ENCODE data around the gene GFRA1.

The GFRA1 gene

GRCh38 chr10:116024271-116024878, 248.6 kb downstream of the GFRA1 start:
- no peak for DNase-seq

GRCh38 chr10:116017405-116017804, 255.6 kb downstream of the GFRA1 start:
- no peak for DNase-seq

- no peak for DNase-seq
Observed at GRCh38 chr10:116015583-116016333, 257.2 kb downstream of the GFRA1 start.

- no peak for DNase-seq
Observed at GRCh38 chr10:116014871-116015582, 258.0 kb downstream of the GFRA1 start.

- DNase-seq: no peak
Observed at GRCh38 chr10:116014326-116014725, 258.7 kb downstream of the GFRA1 start.

GRCh38 chr10:116011929-116012328, 261.1 kb downstream of the GFRA1 start:
- DNase-seq: no peak

GRCh38 chr10:116007256-116007891, 265.6 kb downstream of the GFRA1 start:
- DNase-seq: no peak

Data from activated naive CD4-positive, alpha-beta T cell treated with Interleukin-2 at 50 U/mL for 16 hours (primary cell).